Measurements from ENCODE around the gene TWNK. TPM values are rescaled to one million over a fixed set of nuclear protein-coding genes. Genes with fewer than 3 reads are reported as not detected.

TWNK gene
- total and polyA plus RNA-seq, 9 of the 15 experiments (the other 6 are each of a cell fraction or from before 2014, with no cell fraction given) = 11.6 to 34.7 (median 17.4) TPM

DNA sequence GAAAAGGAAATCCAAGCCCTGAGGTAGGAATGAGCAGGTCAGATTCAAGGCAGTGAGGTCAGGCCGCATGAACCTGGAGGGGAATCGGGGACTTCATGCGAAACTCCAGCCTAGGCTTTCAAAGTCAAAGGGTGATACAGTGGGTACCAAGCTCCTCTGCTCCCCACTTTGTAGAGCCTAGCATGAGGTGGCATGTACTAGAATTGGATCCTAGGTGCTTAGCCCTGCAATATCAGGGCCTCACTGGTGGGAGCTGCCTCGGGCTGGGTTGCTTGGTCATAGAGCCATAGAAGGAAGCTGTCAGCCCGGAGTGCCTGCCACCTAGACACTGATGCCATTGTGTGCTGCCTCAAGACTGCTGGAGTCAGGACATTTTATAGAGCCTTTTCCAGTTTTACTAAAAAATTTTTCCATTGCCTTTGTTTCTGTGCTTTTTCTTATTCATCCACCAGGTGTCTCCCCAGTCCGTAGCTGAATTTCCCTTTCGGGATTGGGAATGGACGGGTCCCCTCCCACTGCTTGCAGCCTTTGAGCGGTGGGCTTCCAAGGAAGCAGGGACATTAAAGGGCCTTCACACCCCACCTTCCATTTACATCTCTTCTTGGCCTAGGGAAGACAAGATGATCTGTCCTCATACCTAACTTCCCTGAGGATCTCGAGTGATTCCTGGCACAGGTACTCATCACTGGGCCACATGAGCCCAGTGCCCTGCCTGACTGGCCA is 6.8 kb downstream of the TWNK start (continued):
- TF ChIP-seq, protein P1, sequence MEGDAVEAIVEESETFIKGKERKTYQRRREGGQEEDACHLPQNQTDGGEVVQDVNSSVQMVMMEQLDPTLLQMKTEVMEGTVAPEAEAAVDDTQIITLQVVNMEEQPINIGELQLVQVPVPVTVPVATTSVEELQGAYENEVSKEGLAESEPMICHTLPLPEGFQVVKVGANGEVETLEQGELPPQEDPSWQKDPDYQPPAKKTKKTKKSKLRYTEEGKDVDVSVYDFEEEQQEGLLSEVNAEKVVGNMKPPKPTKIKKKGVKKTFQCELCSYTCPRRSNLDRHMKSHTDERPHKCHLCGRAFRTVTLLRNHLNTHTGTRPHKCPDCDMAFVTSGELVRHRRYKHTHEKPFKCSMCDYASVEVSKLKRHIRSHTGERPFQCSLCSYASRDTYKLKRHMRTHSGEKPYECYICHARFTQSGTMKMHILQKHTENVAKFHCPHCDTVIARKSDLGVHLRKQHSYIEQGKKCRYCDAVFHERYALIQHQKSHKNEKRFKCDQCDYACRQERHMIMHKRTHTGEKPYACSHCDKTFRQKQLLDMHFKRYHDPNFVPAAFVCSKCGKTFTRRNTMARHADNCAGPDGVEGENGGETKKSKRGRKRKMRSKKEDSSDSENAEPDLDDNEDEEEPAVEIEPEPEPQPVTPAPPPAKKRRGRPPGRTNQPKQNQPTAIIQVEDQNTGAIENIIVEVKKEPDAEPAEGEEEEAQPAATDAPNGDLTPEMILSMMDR (IDR thresholded peaks at IDR 0.05 in 2 of 3, conservative IDR thresholded peaks at IDR 0.05 in 1 of 3; ENCODE audit: insufficient read depth in 2 of 3, low read depth in 1 of 3, low read length in 3 of 3) = peak; percentile 41 to 71 (median 65); a peak in 5 of 6 replicates
- no peak for TF ChIP-seq ZNF3 (CRISPR knock-in tag; IDR thresholded peaks at IDR 0.05)
- no peak for TF ChIP-seq KHSRP (IDR thresholded peaks at IDR 0.05)
- TF ChIP-seq TCFL5 (CRISPR knock-in tag; conservative IDR thresholded peaks at IDR 0.05) = no peak
- TF ChIP-seq RHOXF2B (CRISPR knock-in tag; conservative IDR thresholded peaks at IDR 0.05) = no peak
- TF ChIP-seq, protein P2, sequence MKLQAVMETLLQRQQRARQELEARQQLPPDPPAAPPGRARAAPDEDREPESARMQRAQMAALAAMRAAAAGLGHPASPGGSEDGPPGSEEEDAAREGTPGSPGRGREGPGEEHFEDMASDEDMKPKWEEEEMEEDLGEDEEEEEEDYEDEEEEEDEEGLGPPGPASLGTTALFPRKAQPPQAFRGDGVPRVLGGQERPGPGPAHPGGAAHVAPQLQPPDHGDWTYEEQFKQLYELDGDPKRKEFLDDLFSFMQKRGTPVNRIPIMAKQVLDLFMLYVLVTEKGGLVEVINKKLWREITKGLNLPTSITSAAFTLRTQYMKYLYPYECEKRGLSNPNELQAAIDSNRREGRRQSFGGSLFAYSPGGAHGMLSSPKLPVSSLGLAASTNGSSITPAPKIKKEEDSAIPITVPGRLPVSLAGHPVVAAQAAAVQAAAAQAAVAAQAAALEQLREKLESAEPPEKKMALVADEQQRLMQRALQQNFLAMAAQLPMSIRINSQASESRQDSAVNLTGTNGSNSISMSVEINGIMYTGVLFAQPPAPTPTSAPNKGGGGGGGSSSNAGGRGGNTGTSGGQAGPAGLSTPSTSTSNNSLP (IDR thresholded peaks at IDR 0.05; ENCODE audit: borderline replicate concordance, low read depth, low read length) = no peak
- 0 out of 2 replicates have a peak, but pooled peaks have one; percentile 24 for TF ChIP-seq RBFOX2 (IDR thresholded peaks at IDR 0.05; ENCODE audit: low read depth, low read length)
- TF ChIP-seq HDAC1 (IDR thresholded peaks at IDR 0.05) = no peak
- TF ChIP-seq BHLHE40 (IDR thresholded peaks at IDR 0.05; ENCODE audit: low read length) = no peak
- TF ChIP-seq ZNF445 (CRISPR knock-in tag; IDR thresholded peaks at IDR 0.05; ENCODE audit: low read depth) = no peak
- TF ChIP-seq PHB (CRISPR knock-in tag; IDR thresholded peaks at IDR 0.05) = no peak
- no peak for TF ChIP-seq TBP (optimal IDR thresholded peaks at IDR 0.05; ENCODE audit: low read depth, low read length)
- no peak for TF ChIP-seq MYNN (IDR thresholded peaks at IDR 0.05)
- no peak for TF ChIP-seq MYNN (CRISPR knock-in tag; IDR thresholded peaks at IDR 0.05)
- 0 out of 2 replicates have a peak, but pooled peaks have one; percentile 25 for TF ChIP-seq ARID2 (IDR thresholded peaks at IDR 0.05)
- no peak for TF ChIP-seq ZNF253 (CRISPR knock-in tag; conservative IDR thresholded peaks at IDR 0.05)
- no peak for TF ChIP-seq FOXJ3 (CRISPR knock-in tag; IDR thresholded peaks at IDR 0.05)
- no peak for TF ChIP-seq ZBED1 (IDR thresholded peaks at IDR 0.05)
- TF ChIP-seq ESRRB (CRISPR knock-in tag; IDR thresholded peaks at IDR 0.05; ENCODE audit: borderline replicate concordance) = no peak
- no peak for TF ChIP-seq TAF1 (IDR thresholded peaks at IDR 0.05; ENCODE audit: control insufficient read depth, extremely low read depth, insufficient read depth, low read length, severe bottlenecking)
- TF ChIP-seq, protein P3, sequence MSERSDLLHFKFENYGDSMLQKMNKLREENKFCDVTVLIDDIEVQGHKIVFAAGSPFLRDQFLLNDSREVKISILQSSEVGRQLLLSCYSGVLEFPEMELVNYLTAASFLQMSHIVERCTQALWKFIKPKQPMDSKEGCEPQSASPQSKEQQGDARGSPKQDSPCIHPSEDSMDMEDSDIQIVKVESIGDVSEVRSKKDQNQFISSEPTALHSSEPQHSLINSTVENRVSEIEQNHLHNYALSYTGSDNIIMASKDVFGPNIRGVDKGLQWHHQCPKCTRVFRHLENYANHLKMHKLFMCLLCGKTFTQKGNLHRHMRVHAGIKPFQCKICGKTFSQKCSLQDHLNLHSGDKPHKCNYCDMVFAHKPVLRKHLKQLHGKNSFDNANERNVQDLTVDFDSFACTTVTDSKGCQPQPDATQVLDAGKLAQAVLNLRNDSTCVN (CRISPR knock-in tag; IDR thresholded peaks at IDR 0.05) = no peak
- TF ChIP-seq MYBL2 (IDR thresholded peaks at IDR 0.05; ENCODE audit: low read depth) = no peak
- no peak for TF ChIP-seq MYBL2 (CRISPR knock-in tag; IDR thresholded peaks at IDR 0.05; ENCODE audit: borderline replicate concordance)
- no peak for TF ChIP-seq RBM34 (IDR thresholded peaks at IDR 0.05; ENCODE audit: borderline replicate concordance, insufficient read depth, low read length)

All from K562 (cell line).